Transverse colon (tissue), 4 donors: Measurements from ENCODE around the gene CYYR1. TPM values are rescaled to one million over a fixed set of nuclear protein-coding genes. Genes with fewer than 3 reads are reported as not detected.

Source experiments
- DNase-seq: peaks from one replicate; pipeline ENCODE4 v3.0.0-alpha.2; 2019
- H3K27ac ChIP-seq, 4 donors: fragments of 200-600 bp; sonication (generic); 2 replicates each; pipeline ENCODE4 v1.5.1; 2016 to 2018; ENCODE audit warnings: inconsistent platforms in 4 of 4
- H3K27me3 ChIP-seq: fragments of 200-600 bp; sonication (generic); 2 replicates; pipeline ENCODE4 v1.5.1; 2017; ENCODE audit warnings: inconsistent platforms
- H3K36me3 ChIP-seq, 4 donors: fragments of 200-600 bp; sonication (generic); 2 replicates each; pipeline ENCODE4 v1.5.1; 2017 to 2019; ENCODE audit warnings: inconsistent platforms in 4 of 4
- H3K4me1 ChIP-seq, 4 donors: fragments of 200-600 bp; sonication (generic); 2 replicates each; pipeline ENCODE4 v1.5.1; 2017 to 2020; ENCODE audit warnings: inconsistent platforms in 4 of 4
- H3K4me3 ChIP-seq, 4 donors: fragments of 200-600 bp; sonication (generic); 1 replicate in 1 of 4; 2 replicates in 3 of 4; pipeline versions ENCODE4 v1.5.1 to v1.6.1; 2017 to 2019; ENCODE audit warnings: inconsistent platforms in 4 of 4
- H3K9me3 ChIP-seq, 2 donors: fragments of 200-600 bp; sonication (generic); 2 replicates each; pipeline ENCODE4 v1.5.1; 2017 to 2019; ENCODE audit warnings: inconsistent platforms in 2 of 2
- CTCF ChIP-seq, 5 experiments: fragments of 200-600 bp in 3 of 5; fragments of 450-650 bp in 2 of 5; sonication (generic) in 3 of 5; IDR thresholded peaks; 1 replicate in 2 of 5; 2 replicates in 3 of 5; pipeline ENCODE4 v1.5.1; 2016 to 2017; ENCODE audit warnings: antibody characterized with exemption in 5 of 5, inconsistent platforms in 3 of 5, mild to moderate bottlenecking in 2 of 5, moderate library complexity in 1 of 5
- EP300 ChIP-seq: sonication (generic); formaldehyde crosslinking; IDR thresholded peaks from one replicate; pipeline ENCODE4 v1.6.1; 2017; ENCODE audit warnings: antibody characterized with exemption, low read depth
- POLR2A ChIP-seq: fragments of 450-650 bp; IDR thresholded peaks from one replicate; pipeline ENCODE4 v1.6.1; 2016; ENCODE audit warnings: antibody characterized with exemption, mild to moderate bottlenecking, moderate library complexity
- POLR2AphosphoS5 ChIP-seq, 3 donors: sonication (generic); formaldehyde crosslinking; IDR thresholded peaks; one replicate each; pipeline ENCODE4 v1.6.1; 2016; ENCODE audit warnings: antibody characterized with exemption in 3 of 3
- WGBS, 2 donors: methylation state at CpG; one replicate each; pipeline ENCODE4 v1.1.5; 2018; ENCODE audit warnings: low coverage in 1 of 2; 5-methylcytosine and 5-hydroxymethylcytosine counted together
- in situ Hi-C, 4 donors: fragments of 200-750 bp; cut with MboI; loops; one replicate each; pipeline versions ENCODE4 v1.15.0 to v1.15.1; 2017; ENCODE audit warnings: low sequenced_read_pairs in 3 of 4, low pct_ligation_motif_present in 1 of 4, low pct_unique_long_range_greater_than_20kb in 1 of 4
- intact Hi-C: fragments of 100-400 bp; cut with DNase I; formaldehyde crosslinking; loops from one replicate; pipeline ENCODE4 v1.15.1; 2023; ENCODE audit warnings: low total_unique reads
- total RNA-seq, 4 donors: library from RNA; depleted of rRNA; stranded (reverse); fragments of >200 nt; gene quantifications; one replicate each; pipeline ENCODE4 v1.1.0, GENCODE V29; 2016

The CYYR1 gene
- total RNA-seq, 4 donors from 2014 or later, result 0.75 to 6.6 (median 3.5) TPM

DNA sequence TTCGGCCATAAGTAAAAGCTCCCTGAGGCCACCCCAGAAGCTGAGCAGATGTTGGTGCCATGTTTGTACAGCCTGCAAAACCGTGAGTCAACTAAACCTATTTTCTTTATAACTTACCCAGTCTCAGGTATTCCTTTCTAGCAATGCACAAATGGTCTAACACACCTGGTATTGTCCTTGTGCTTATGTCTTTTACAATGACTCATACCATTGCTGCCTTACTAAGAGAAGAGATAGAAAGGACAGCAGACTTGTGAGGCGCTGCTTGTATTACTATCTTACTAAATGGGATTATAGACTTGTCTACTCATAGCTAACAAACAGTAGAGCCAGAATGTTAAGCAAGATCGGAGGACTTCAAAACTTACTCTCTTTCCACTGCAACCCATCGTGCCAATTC, 18.5 kb upstream of the CYYR1 start:
- H3K4me1 ChIP-seq, result no peaks in the 10 kb centered on the region
- no peak for DNase-seq
- no peaks in the 10 kb centered on the region for H3K27me3 ChIP-seq
- no peak overlapping the region for H3K4me3 ChIP-seq
- intact Hi-C loops (no loop called here), in situ Hi-C loops (no loop called here)
- TF ChIP-seq EP300 (no peak), POLR2AphosphoS5 (IDR thresholded peaks at IDR 0.05) (no peak), CTCF (IDR thresholded peaks at IDR 0.05) (no peak), POLR2A (no peak)
- H3K27ac ChIP-seq, result no peak overlapping the region
- WGBS, 2 donors, result 84 to 87% methylated on average over 3 to 5 of the region's 5 CpGs
- no peaks in the 10 kb centered on the region for H3K36me3 ChIP-seq
- no peaks in the 10 kb centered on the region for H3K9me3 ChIP-seq

- no peaks in the 10 kb centered on the region for H3K27me3 ChIP-seq
- DNase-seq, result no peak
- intact Hi-C loops (no loop called here), in situ Hi-C loops (no loop called here)
- no peaks in the 10 kb centered on the region for H3K4me1 ChIP-seq
- H3K36me3 ChIP-seq, result no peaks in the 10 kb centered on the region
- TF ChIP-seq EP300 (no peak), POLR2AphosphoS5 (IDR thresholded peaks at IDR 0.05) (no peak), POLR2A (no peak), CTCF (IDR thresholded peaks at IDR 0.05) (no peak)
- no peaks in the 10 kb centered on the region for H3K9me3 ChIP-seq
- 81 to 82% methylated on average over 6 to 7 of the region's 7 CpGs for WGBS, 2 donors
- no peak overlapping the region for H3K4me3 ChIP-seq
- no peak overlapping the region for H3K27ac ChIP-seq
These were observed 15.4 kb upstream of the CYYR1 start for GRCh38 chr21:26588446-26588845.

- no peaks in the 10 kb centered on the region for H3K36me3 ChIP-seq
- H3K9me3 ChIP-seq, result no peaks in the 10 kb centered on the region
- no peak overlapping the region for H3K27ac ChIP-seq
- no peak for DNase-seq
- 70 to 75% methylated on average over 7 to 9 of the region's 9 CpGs for WGBS, 2 donors
- no peaks in the 10 kb centered on the region for H3K27me3 ChIP-seq
- H3K4me3 ChIP-seq, result no peak overlapping the region
- in situ Hi-C loops (no loop called here), intact Hi-C loops (no loop called here)
- no peaks in the 10 kb centered on the region for H3K4me1 ChIP-seq
- TF ChIP-seq POLR2AphosphoS5 (IDR thresholded peaks at IDR 0.05) (no peak), EP300 (no peak), CTCF (IDR thresholded peaks at IDR 0.05) (no peak), POLR2A (no peak)
These were observed 14.7 kb upstream of the CYYR1 start for GRCh38 chr21:26587736-26588201.

- no peaks in the 10 kb centered on the region for H3K9me3 ChIP-seq
- H3K27me3 ChIP-seq, result no peaks in the 10 kb centered on the region
- WGBS, 2 donors, result 69 to 70% methylated on average over 3 of the region's 3 CpGs
- intact Hi-C loops, result loop anchor here (5.0 kb wide), 1 partner anchor 244 kb away; no protein-coding TSS in a partner anchor
- no peak overlapping the region for H3K27ac ChIP-seq
- no peak overlapping the region for H3K4me3 ChIP-seq
- in situ Hi-C loops, result no loop called here
- H3K36me3 ChIP-seq, result no peaks in the 10 kb centered on the region
- no peak for TF ChIP-seq EP300
- TF ChIP-seq POLR2A, result no peak
- no peak for TF ChIP-seq POLR2AphosphoS5 (IDR thresholded peaks at IDR 0.05)
- no peak for TF ChIP-seq CTCF (IDR thresholded peaks at IDR 0.05)
- H3K4me1 ChIP-seq, result no peaks in the 10 kb centered on the region
- no peak for DNase-seq
These were observed 10.7 kb upstream of the CYYR1 start for GRCh38 chr21:26583769-26584168.
